ENCODE data around the gene CCR6. TPM values are rescaled to one million over a fixed set of nuclear protein-coding genes. Genes with fewer than 3 reads are reported as not detected.

CCR6 gene
- total and polyA plus RNA-seq, 2 of the 13 experiments (the other 11 are each of a cell fraction or from before 2014, with no cell fraction given) = 4.5 to 8.7 TPM

- no peak overlapping the region for H3K27ac ChIP-seq (ENCODE audit: extremely low read length, insufficient read depth, low read length)
- H3K27me3 ChIP-seq (ENCODE audit: control insufficient read depth in 1 of 2, insufficient read depth in 2 of 2, low read length in 2 of 2) = peaks cover 0 to 1% of the 10 kb centered on the region in 2 experiments; a peak in 1 of 5 replicates
- H3K4me2 ChIP-seq (ENCODE audit: low read depth, low read length) = no peak overlapping the region
- H3K4me1 ChIP-seq (ENCODE audit: insufficient read depth, low read length) = peaks cover 29% of the 10 kb centered on the region
- no peaks in the 10 kb centered on the region for H3K36me3 ChIP-seq (replicated peaks in 1 of 2; ENCODE audit: control insufficient read depth in 1 of 2, insufficient read depth in 2 of 2, low read length in 2 of 2)
- DNase-seq (ENCODE audit: low spot score) (no peak), FAIRE-seq (no peak), ATAC-seq (no peak)
- in situ Hi-C loops (cut with HindIII; ENCODE audit: extremely low pct_ligation_motif_present, low pct_unique_long_range_greater_than_20kb) = no loop called here
- POLR2A ChIA-PET = no interaction called here
- H3K79me2 ChIP-seq (ENCODE audit: insufficient read depth, low read length) = no peaks in the 10 kb centered on the region
- H4K20me1 ChIP-seq (ENCODE audit: insufficient read depth, low read length) = no peaks in the 10 kb centered on the region
- TF ChIP-seq ZNF589 (CRISPR knock-in tag; conservative IDR thresholded peaks at IDR 0.05) (no peak), ZNF674 (CRISPR knock-in tag; IDR thresholded peaks at IDR 0.05; ENCODE audit: low read depth) (no peak)
- H3K4me3 ChIP-seq (replicated peaks in 1 of 3; ENCODE audit: insufficient read depth in 1 of 3, low read depth in 2 of 3, low read length in 3 of 3) = no peak overlapping the region
- no peaks in the 10 kb centered on the region for H3K9me3 ChIP-seq (ENCODE audit: low read length)
- no peak overlapping the region for H3K9ac ChIP-seq (ENCODE audit: insufficient read depth, low read depth, low read length)
- intact Hi-C loops (cut with micrococcal nuclease; ENCODE audit: unreplicated experiment) = no loop called here
- CTCF ChIA-PET (ENCODE audit: low intra/inter-chr PET ratio, low total read pairs) = no interaction called here
- no peak overlapping the region for H2AFZ ChIP-seq (ENCODE audit: low read length)
- WGBS (ENCODE audit: low lambda C conversion rate) = 69% methylated on average over 4 of the region's 4 CpGs
- BruUV-seq (replicated peaks) = no TSS peak
These were observed 24.1 kb upstream of the CCR6 start for GRCh38 chr6:167098825-167099225.

DNA sequence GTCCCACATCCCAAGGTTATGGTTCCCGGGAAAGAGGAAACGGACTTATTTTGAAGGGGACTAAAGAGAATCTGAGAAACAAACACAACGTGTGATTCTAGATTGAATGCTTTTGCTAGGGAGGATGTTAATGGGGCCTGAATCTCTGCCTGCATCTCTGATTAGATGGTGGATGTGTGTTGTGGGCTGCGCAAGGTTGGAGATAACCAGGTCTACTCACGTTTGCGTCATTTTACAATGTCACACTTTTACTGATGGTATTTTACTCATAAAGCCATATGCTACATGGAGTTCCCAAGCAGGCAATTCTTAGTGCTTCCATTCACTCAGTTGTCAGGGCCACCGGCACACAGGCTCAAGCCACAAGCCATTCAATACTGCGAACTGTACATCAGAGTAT is 23.2 kb upstream of the CCR6 start:
- Histone ChIP-seq H4K20me1 (ENCODE audit: insufficient read depth, low read length) (no peaks in the 10 kb centered on the region), H3K27me3 (ENCODE audit: control insufficient read depth in 1 of 2, insufficient read depth in 2 of 2, low read length in 2 of 2) (peaks cover under 1 to 1% of the 10 kb centered on the region in 2 experiments; a peak in 2 of 5 replicates), H3K4me1 (ENCODE audit: insufficient read depth, low read length) (peaks cover 29% of the 10 kb centered on the region), H3K36me3 (replicated peaks in 1 of 2; ENCODE audit: control insufficient read depth in 1 of 2, insufficient read depth in 2 of 2, low read length in 2 of 2) (no peaks in the 10 kb centered on the region), H3K27ac (ENCODE audit: extremely low read length, insufficient read depth, low read length) (no peak overlapping the region), H2AFZ (ENCODE audit: low read length) (no peak overlapping the region), H3K9ac (ENCODE audit: insufficient read depth, low read depth, low read length) (no peak overlapping the region), H3K79me2 (ENCODE audit: insufficient read depth, low read length) (no peaks in the 10 kb centered on the region), H3K9me3 (ENCODE audit: low read length) (no peaks in the 10 kb centered on the region), H3K4me3 (replicated peaks in 1 of 3; ENCODE audit: insufficient read depth in 1 of 3, low read depth in 2 of 3, low read length in 3 of 3) (no peak overlapping the region), H3K4me2 (ENCODE audit: low read depth, low read length) (no peak overlapping the region)
- ATAC-seq = no peak
- ChIA-PET CTCF (ENCODE audit: low intra/inter-chr PET ratio, low total read pairs) (no interaction called here), POLR2A (no interaction called here)
- no peak for DNase-seq (ENCODE audit: low spot score)
- in situ Hi-C loops (cut with HindIII; ENCODE audit: extremely low pct_ligation_motif_present, low pct_unique_long_range_greater_than_20kb) (no loop called here), intact Hi-C loops (cut with micrococcal nuclease; ENCODE audit: unreplicated experiment) (no loop called here)
- WGBS (ENCODE audit: low lambda C conversion rate) = 65% methylated on average over 8 of the region's 8 CpGs
- FAIRE-seq = no peak
- BruUV-seq (replicated peaks) = no TSS peak
- TF ChIP-seq DZIP1 (CRISPR knock-in tag; IDR thresholded peaks at IDR 0.05) = no peak
- TF ChIP-seq HNF1A (IDR thresholded peaks at IDR 0.05; ENCODE audit: low read depth) = no peak
- no peak for TF ChIP-seq HNF1A (CRISPR knock-in tag; IDR thresholded peaks at IDR 0.05; ENCODE audit: borderline replicate concordance)
- no peak for TF ChIP-seq ZNF354B (CRISPR knock-in tag; IDR thresholded peaks at IDR 0.05)
- no peak for TF ChIP-seq TMF1 (CRISPR knock-in tag; IDR thresholded peaks at IDR 0.05; ENCODE audit: low read depth)
- TF ChIP-seq, protein P1, sequence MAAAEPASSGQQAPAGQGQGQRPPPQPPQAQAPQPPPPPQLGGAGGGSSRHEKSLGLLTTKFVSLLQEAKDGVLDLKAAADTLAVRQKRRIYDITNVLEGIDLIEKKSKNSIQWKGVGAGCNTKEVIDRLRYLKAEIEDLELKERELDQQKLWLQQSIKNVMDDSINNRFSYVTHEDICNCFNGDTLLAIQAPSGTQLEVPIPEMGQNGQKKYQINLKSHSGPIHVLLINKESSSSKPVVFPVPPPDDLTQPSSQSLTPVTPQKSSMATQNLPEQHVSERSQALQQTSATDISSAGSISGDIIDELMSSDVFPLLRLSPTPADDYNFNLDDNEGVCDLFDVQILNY (CRISPR knock-in tag; conservative IDR thresholded peaks at IDR 0.05) = no peak
- no peak for TF ChIP-seq DNMT3B (CRISPR knock-in tag; conservative IDR thresholded peaks at IDR 0.05)
- no peak for TF ChIP-seq ZBTB34 (CRISPR knock-in tag; IDR thresholded peaks at IDR 0.05)

Measured in HepG2 (cell line).